ENCODE measurements around the gene TMEM51. TPM values are rescaled to one million over a fixed set of nuclear protein-coding genes. Genes with fewer than 3 reads are reported as not detected.

The TMEM51 gene
- total and polyA plus RNA-seq, 7 experiments from 2014 or later = 0.16 to 0.79 (median 0.56) TPM; not detected in 3

DNA sequence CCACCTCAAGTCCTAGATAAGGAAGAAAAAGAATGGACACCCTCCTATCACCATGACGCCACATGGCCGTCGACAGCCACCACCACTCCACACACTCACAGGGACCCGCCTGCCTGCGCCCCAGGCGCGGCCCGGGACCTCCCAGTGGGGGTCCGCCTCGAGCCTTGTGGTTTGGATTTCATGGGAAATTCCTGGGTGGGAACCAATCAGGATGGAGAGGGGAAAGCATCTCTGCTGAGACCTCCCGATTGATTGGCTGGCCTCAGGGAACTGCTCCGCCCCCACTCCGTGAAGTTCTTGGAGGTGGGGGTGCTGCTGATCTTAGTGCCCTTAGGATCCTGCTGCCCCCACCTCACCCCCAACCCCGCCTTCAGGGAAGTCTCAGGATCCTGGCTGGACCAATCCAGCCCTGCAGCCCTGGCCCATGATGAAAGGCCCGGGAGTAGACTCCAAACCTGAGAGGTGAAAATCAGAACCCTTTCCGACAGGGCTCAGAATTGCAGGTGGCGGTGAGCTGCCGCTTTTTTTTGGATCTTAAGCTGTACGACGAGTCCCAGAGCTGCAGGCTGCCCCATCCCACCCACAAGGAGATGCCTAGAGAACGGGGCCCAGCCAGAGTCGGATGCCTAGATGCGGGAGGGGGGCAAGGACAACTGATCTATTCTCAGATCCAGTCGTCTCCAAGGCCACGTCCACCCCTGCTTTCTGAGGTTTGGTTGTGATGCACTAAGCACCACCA lies 29.0 kb upstream of the TMEM51 start:
- intact Hi-C loops (cut with micrococcal nuclease) = loop anchor here in 1 of 2 donors (10.0 kb wide), 1 partner anchor 310 kb away; the partner anchor contains the start of gene CTRC
- CTCF ChIA-PET = no interaction called here
- Histone ChIP-seq H3K4me1 (ENCODE audit: control insufficient read depth in 2 of 2, insufficient read depth in 2 of 2, low read length in 2 of 2) (no peaks in the 10 kb centered on the region), H3K36me3 (ENCODE audit: control insufficient read depth in 2 of 3, insufficient read depth in 3 of 3, low read length in 3 of 3) (no peaks in the 10 kb centered on the region), H3K27ac (ENCODE audit: low read depth, low read length) (no peak overlapping the region), H3K27me3 (ENCODE audit: control insufficient read depth in 2 of 2, insufficient read depth in 2 of 2, low read length in 2 of 2) (no peaks in the 10 kb centered on the region), H3K9me3 (ENCODE audit: control insufficient read depth in 2 of 3, low read length in 3 of 3) (no peaks in the 10 kb centered on the region), H3K4me3 (ENCODE audit: low read length) (no peak overlapping the region)
- Mint-ChIP-seq H3K4me3 (no peak overlapping the region), H3K27ac (no peak overlapping the region), H3K36me3 (no peaks in the 10 kb centered on the region), H3K27me3 (peaks cover 0 to 9% (median 8%) of the 10 kb centered on the region in 5 donors), H3K9me3 (peaks cover 0 to 4% (median 0%) of the 10 kb centered on the region in 11 donors), H3K4me1 (no peaks in the 10 kb centered on the region)
- POLR2A ChIA-PET = no interaction called here
- DNase-seq (no peak), ATAC-seq (no peak)

DNA sequence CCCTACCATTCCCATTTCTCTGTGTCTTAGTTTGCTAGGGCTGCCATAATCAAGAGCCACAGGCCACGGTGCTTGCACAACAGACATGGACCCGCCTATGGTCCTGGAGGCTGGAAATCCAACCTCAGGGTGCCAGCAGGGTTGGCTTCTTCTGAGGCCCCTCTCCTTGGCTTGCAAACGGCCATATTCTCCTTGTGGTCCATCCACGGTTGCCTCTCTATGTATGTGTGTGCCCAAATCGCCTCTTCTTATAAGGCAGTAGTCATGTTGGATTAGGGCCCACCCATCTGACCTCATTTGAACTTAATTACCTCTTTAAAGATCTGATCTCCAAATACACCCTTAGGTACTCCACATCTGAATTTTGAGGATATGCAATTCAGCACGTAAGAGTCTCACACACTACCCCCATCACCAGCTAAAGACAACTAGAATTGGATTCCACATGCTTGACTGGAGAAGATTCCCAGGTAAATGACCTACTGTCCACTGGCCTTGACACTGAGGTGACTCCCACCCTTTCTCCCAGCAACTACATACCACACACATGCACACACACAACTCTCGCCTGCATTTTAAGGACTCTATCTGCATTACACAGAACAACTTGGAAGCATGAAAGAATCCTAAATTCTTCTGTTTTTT lies 28.3 kb upstream of the TMEM51 start:
- H3K36me3 Mint-ChIP-seq = no peaks in the 10 kb centered on the region
- ATAC-seq (no peak), DNase-seq (no peak)
- ChIA-PET CTCF (no interaction called here), POLR2A (no interaction called here)
- peaks cover 0 to 8% (median 0%) of the 10 kb centered on the region in 11 donors for H3K9me3 Mint-ChIP-seq
- Histone ChIP-seq H3K9me3 (ENCODE audit: control insufficient read depth in 2 of 3, low read length in 3 of 3) (no peaks in the 10 kb centered on the region), H3K4me3 (ENCODE audit: low read length) (no peak overlapping the region), H3K4me1 (ENCODE audit: control insufficient read depth in 2 of 2, insufficient read depth in 2 of 2, low read length in 2 of 2) (no peaks in the 10 kb centered on the region), H3K27me3 (ENCODE audit: control insufficient read depth in 2 of 2, insufficient read depth in 2 of 2, low read length in 2 of 2) (no peaks in the 10 kb centered on the region), H3K27ac (ENCODE audit: low read depth, low read length) (no peak overlapping the region), H3K36me3 (ENCODE audit: control insufficient read depth in 2 of 3, insufficient read depth in 3 of 3, low read length in 3 of 3) (no peaks in the 10 kb centered on the region)
- no peak overlapping the region for H3K27ac Mint-ChIP-seq
- no peaks in the 10 kb centered on the region for H3K4me1 Mint-ChIP-seq
- peaks cover 0 to 14% (median 8%) of the 10 kb centered on the region in 5 donors for H3K27me3 Mint-ChIP-seq
- H3K4me3 Mint-ChIP-seq = no peak overlapping the region
- intact Hi-C loops (cut with micrococcal nuclease) = loop anchor here in 1 of 2 donors (10.0 kb wide), 1 partner anchor 310 kb away; the partner anchor contains the start of gene CTRC

DNA sequence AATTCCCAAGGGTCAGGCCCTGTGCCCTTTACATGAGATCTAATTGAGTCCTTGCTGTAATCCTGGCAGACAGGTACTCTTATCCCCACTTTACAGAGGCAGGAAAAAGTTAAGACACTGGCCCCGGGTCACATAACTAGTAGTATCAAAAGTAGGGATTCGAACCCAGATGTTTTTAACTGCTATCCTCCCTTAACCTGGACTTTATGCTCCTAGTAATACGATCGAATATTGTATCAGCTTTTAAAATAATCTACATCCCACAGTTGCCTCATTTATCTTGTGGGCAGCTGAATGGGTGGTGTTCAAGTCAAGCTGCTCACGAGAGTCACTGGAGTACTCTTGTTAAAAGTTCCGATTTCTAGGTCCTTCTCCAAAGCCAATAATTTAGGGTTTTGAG lies 25.5 kb upstream of the TMEM51 start:
- Mint-ChIP-seq H3K27me3 (peaks cover 7 to 22% (median 12%) of the 10 kb centered on the region in 5 donors), H3K4me1 (no peaks in the 10 kb centered on the region), H3K27ac (no peak overlapping the region), H3K4me3 (no peak overlapping the region), H3K9me3 (peaks cover 0 to 8% (median 0%) of the 10 kb centered on the region in 11 donors), H3K36me3 (no peaks in the 10 kb centered on the region)
- ChIA-PET POLR2A (no interaction called here), CTCF (interaction anchor here (0.6 to 1.3 kb wide), 6 partner anchors 9 to 310 kb away, joined by 3 to 5 read pairs (median 4); no protein-coding TSS in a partner anchor)
- ATAC-seq = no peak
- no peaks in the 10 kb centered on the region for H3K27me3 ChIP-seq (ENCODE audit: control insufficient read depth in 2 of 2, insufficient read depth in 2 of 2, low read length in 2 of 2)
- intact Hi-C loops (cut with micrococcal nuclease) = loop anchor here (1.0 to 10.0 kb wide), 3 partner anchors 144 to 307 kb away; partner anchors contain the start of gene CTRC (in 1 of the 2)
- H3K27ac ChIP-seq (ENCODE audit: low read depth, low read length) = no peak overlapping the region
- H3K4me1 ChIP-seq (ENCODE audit: control insufficient read depth in 2 of 2, insufficient read depth in 2 of 2, low read length in 2 of 2) = no peaks in the 10 kb centered on the region
- H3K4me3 ChIP-seq (ENCODE audit: low read length) = no peak overlapping the region
- H3K9me3 ChIP-seq (ENCODE audit: control insufficient read depth in 2 of 3, low read length in 3 of 3) = no peaks in the 10 kb centered on the region
- H3K36me3 ChIP-seq (ENCODE audit: control insufficient read depth in 2 of 3, insufficient read depth in 3 of 3, low read length in 3 of 3) = no peaks in the 10 kb centered on the region
- no peak for DNase-seq

DNA sequence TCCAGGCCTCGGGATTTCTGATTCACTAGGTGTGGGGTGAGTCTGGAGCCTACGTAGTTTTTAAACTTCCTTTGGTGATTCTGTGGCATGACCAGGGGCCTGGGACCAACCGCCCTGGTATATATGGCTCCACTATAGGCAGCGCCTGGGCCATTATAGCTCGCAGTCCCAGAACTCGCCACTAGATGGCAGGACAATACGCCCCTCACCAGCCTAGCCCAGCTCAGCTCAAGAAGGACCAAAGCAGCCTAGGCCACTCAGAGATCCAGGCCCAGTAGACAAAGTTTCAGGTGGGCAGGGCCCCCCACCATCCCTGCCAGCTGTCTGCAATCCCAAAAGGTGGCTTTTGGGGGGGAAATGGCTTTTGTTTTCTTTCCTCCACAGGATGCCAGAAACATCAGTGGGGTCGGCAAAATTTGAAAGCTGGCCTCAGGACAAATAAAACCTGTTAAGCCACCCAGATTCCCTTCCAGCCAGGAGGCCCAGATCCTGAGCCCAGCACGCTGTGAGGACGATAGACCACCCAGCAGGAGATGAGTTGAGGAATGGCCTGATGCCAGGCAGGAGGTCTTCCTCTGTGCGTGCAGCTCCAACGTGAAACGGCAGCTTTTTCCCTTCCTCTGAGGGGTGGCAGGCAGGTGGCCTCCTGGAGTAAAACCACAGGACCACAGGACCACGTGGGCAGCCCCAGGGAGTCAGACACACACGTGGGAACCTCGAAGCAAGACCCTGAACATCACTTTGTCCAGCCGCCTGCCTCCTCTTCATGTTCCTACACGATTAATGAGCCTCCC lies 24.8 kb upstream of the TMEM51 start:
- H3K36me3 Mint-ChIP-seq = no peaks in the 10 kb centered on the region
- no peaks in the 10 kb centered on the region for H3K4me1 Mint-ChIP-seq
- H3K27ac Mint-ChIP-seq = no peak overlapping the region
- peaks cover 11 to 28% (median 17%) of the 10 kb centered on the region in 5 donors for H3K27me3 Mint-ChIP-seq
- peak in 8 of 9 donors; percentile 15 to 75 (median 42) for DNase-seq
- H3K9me3 Mint-ChIP-seq = peaks cover 0 to 8% (median 0%) of the 10 kb centered on the region in 11 donors
- H3K4me3 Mint-ChIP-seq = no peak overlapping the region
- Histone ChIP-seq H3K9me3 (ENCODE audit: control insufficient read depth in 2 of 3, low read length in 3 of 3) (no peaks in the 10 kb centered on the region), H3K27ac (ENCODE audit: low read depth, low read length) (no peak overlapping the region), H3K27me3 (ENCODE audit: control insufficient read depth in 2 of 2, insufficient read depth in 2 of 2, low read length in 2 of 2) (no peaks in the 10 kb centered on the region), H3K4me1 (ENCODE audit: control insufficient read depth in 2 of 2, insufficient read depth in 2 of 2, low read length in 2 of 2) (no peaks in the 10 kb centered on the region), H3K36me3 (ENCODE audit: control insufficient read depth in 2 of 3, insufficient read depth in 3 of 3, low read length in 3 of 3) (no peaks in the 10 kb centered on the region), H3K4me3 (ENCODE audit: low read length) (no peak overlapping the region)
- ChIA-PET CTCF (interaction anchor here (0.6 to 1.4 kb wide), 8 partner anchors 8 to 309 kb away, joined by 3 to 5 read pairs (median 4); no protein-coding TSS in a partner anchor), POLR2A (no interaction called here)
- intact Hi-C loops (cut with micrococcal nuclease) = loop anchor here (1.0 to 10.0 kb wide), 3 partner anchors 144 to 306 kb away; partner anchors contain the start of gene CTRC (in 1 of the 2)
- peak; percentile 97 for ATAC-seq

DNA sequence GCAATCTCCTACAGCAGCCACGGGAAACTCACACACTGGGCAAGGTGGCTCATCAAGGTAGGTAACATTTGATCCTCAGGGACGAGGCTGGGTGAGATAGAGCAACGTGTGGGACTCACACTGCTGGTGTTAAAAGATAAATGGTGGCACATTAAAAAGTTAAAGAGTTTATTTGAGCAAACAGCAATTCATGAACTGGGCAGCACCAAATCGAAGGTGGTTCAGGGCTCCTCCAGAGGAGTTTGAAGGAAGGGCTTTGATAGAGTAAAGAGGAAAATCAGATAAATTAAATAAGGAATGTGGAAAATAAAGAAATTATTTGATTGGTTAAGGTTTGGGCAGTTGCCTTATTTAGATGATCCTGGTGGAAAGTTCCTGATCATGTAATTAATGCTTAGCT lies 23.6 kb upstream of the TMEM51 start:
- Histone ChIP-seq H3K36me3 (ENCODE audit: control insufficient read depth in 2 of 3, insufficient read depth in 3 of 3, low read length in 3 of 3) (no peaks in the 10 kb centered on the region), H3K27me3 (ENCODE audit: control insufficient read depth in 2 of 2, insufficient read depth in 2 of 2, low read length in 2 of 2) (no peaks in the 10 kb centered on the region), H3K27ac (ENCODE audit: low read depth, low read length) (no peak overlapping the region), H3K4me1 (ENCODE audit: control insufficient read depth in 2 of 2, insufficient read depth in 2 of 2, low read length in 2 of 2) (no peaks in the 10 kb centered on the region), H3K9me3 (ENCODE audit: control insufficient read depth in 2 of 3, low read length in 3 of 3) (no peaks in the 10 kb centered on the region), H3K4me3 (ENCODE audit: low read length) (no peak overlapping the region)
- no peaks in the 10 kb centered on the region for H3K4me1 Mint-ChIP-seq
- no peak overlapping the region for H3K4me3 Mint-ChIP-seq
- ATAC-seq = no peak
- peaks cover 23 to 38% (median 30%) of the 10 kb centered on the region in 5 donors for H3K27me3 Mint-ChIP-seq
- POLR2A ChIA-PET = no interaction called here
- no peak for DNase-seq
- CTCF ChIA-PET = interaction anchor here (0.7 to 1.4 kb wide), 3 partner anchors 11 to 175 kb away, joined by 3 to 4 read pairs (median 3); no protein-coding TSS in a partner anchor
- intact Hi-C loops (cut with micrococcal nuclease) = loop anchor here in 1 of 2 donors (10.0 kb wide), 1 partner anchor 305 kb away; the partner anchor contains the start of gene CTRC
- no peak overlapping the region for H3K27ac Mint-ChIP-seq
- H3K36me3 Mint-ChIP-seq = no peaks in the 10 kb centered on the region
- H3K9me3 Mint-ChIP-seq = peaks cover 0 to 8% (median 0%) of the 10 kb centered on the region in 11 donors

DNA sequence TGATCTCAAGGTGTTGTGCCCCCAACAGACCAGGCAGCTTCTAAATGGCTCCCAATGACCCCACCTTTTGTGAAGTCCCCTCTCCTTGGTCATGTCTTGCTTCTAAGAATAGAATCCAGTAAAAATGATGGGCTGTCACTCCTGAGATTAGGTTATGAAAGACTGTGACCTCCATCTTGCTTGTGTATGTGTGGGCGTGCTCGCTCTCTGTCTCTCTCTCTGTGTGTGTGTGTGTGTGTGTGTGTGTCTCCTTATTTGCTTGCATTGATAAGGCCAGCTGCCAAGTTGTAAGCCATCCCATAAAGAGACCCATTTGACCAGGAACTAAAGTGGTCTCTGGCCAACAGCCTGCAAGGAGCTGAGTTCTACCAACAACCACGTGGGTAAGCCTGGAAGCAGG lies 22.9 kb upstream of the TMEM51 start:
- no peak overlapping the region for H3K27ac Mint-ChIP-seq
- H3K9me3 Mint-ChIP-seq = peaks cover 0 to 8% (median 0%) of the 10 kb centered on the region in 11 donors
- Histone ChIP-seq H3K4me1 (ENCODE audit: control insufficient read depth in 2 of 2, insufficient read depth in 2 of 2, low read length in 2 of 2) (no peaks in the 10 kb centered on the region), H3K36me3 (ENCODE audit: control insufficient read depth in 2 of 3, insufficient read depth in 3 of 3, low read length in 3 of 3) (no peaks in the 10 kb centered on the region), H3K27ac (ENCODE audit: low read depth, low read length) (no peak overlapping the region), H3K9me3 (ENCODE audit: control insufficient read depth in 2 of 3, low read length in 3 of 3) (no peaks in the 10 kb centered on the region), H3K4me3 (ENCODE audit: low read length) (no peak overlapping the region), H3K27me3 (ENCODE audit: control insufficient read depth in 2 of 2, insufficient read depth in 2 of 2, low read length in 2 of 2) (no peaks in the 10 kb centered on the region)
- intact Hi-C loops (cut with micrococcal nuclease) = no loop called here
- peaks cover 29 to 43% (median 36%) of the 10 kb centered on the region in 5 donors for H3K27me3 Mint-ChIP-seq
- ChIA-PET CTCF (interaction anchor here (0.7 kb wide), 1 partner anchor 17 kb away, joined by 3 read pairs; no protein-coding TSS in a partner anchor), POLR2A (no interaction called here)
- no peaks in the 10 kb centered on the region for H3K4me1 Mint-ChIP-seq
- ATAC-seq (no peak), DNase-seq (no peak)
- H3K4me3 Mint-ChIP-seq = no peak overlapping the region
- no peaks in the 10 kb centered on the region for H3K36me3 Mint-ChIP-seq
